ENCODE measurements around the gene PIH1D1.

GRCh38 chr19:49428547-49429451, 22.8 kb downstream of the PIH1D1 start:
- TF ChIP-seq CTCF (IDR thresholded peaks at IDR 0.05), result no peak
- TF ChIP-seq POLR2A (IDR thresholded peaks at IDR 0.05), result no peak
